GM12874 (cell line): Measurements from ENCODE around the gene PHKG1.
A peak's percentile ranks its signal among the peaks of the same experiment; 100 is the strongest.

Source experiments
- CTCF ChIP-seq: IDR thresholded peaks from 2 replicates; pipeline ENCODE4 v1.5.1; 2011; ENCODE audit warnings: low read depth, mild to moderate bottlenecking, control low read depth, low read length, moderate library complexity; ENCODE audit not compliant: insufficient read depth

The PHKG1 gene

DNA sequence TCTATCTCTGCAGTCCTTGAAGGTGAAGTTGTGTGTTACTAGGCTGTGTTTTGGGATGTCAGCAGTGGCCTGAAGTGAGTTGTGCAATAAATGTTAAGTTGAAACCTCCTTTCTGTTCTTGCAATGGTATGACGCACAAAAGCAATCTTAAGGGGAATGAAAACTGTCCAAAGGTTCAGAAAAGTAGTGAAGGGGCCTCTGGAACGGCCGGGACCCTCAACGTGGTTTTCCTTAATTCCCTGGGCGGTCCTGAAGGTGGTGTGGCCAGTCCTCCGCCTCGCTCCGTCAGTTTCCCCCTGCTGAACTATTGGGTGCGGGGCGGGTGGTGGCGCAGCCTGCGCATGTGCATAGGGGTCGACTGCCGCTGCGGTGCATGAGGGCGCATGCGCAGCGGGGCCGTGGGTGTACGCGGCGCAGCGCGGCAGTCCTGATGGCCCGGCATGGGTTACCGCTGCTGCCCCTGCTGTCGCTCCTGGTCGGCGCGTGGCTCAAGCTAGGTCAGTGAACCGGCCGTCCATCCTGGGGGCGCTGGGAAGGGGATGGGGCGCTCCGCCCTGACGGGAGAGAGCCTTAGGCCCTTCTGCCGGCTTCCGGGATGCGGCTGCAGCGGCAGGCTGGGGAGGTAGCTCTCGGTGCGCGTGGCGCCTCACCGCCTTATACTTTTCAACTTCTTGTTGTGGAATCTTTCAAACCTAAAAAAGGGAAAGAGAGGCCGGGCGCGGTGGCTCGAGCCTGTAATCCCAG, 28.7 kb downstream of the PHKG1 start, which contains the start of gene SUMF2:
Gene SUMF2, plus strand, starts transcription at position 405 of the 744 bp plus-strand sequence. Its CDS starts 26 bp downstream, at position 431.
- peak; percentile 41; the same call in 1 of the 2 replicates for TF ChIP-seq CTCF

- TF ChIP-seq CTCF: no peak
Measured at GRCh38 chr7:56063500-56063881, 29.3 kb downstream of the PHKG1 start.

- TF ChIP-seq CTCF: no peak
Measured at GRCh38 chr7:56062382-56062781, 30.4 kb downstream of the PHKG1 start.

- no peak for TF ChIP-seq CTCF
Measured at GRCh38 chr7:56053993-56054392, 38.8 kb downstream of the PHKG1 start.

- TF ChIP-seq CTCF: no peak
Measured at GRCh38 chr7:56053379-56053778, 39.4 kb downstream of the PHKG1 start.

DNA sequence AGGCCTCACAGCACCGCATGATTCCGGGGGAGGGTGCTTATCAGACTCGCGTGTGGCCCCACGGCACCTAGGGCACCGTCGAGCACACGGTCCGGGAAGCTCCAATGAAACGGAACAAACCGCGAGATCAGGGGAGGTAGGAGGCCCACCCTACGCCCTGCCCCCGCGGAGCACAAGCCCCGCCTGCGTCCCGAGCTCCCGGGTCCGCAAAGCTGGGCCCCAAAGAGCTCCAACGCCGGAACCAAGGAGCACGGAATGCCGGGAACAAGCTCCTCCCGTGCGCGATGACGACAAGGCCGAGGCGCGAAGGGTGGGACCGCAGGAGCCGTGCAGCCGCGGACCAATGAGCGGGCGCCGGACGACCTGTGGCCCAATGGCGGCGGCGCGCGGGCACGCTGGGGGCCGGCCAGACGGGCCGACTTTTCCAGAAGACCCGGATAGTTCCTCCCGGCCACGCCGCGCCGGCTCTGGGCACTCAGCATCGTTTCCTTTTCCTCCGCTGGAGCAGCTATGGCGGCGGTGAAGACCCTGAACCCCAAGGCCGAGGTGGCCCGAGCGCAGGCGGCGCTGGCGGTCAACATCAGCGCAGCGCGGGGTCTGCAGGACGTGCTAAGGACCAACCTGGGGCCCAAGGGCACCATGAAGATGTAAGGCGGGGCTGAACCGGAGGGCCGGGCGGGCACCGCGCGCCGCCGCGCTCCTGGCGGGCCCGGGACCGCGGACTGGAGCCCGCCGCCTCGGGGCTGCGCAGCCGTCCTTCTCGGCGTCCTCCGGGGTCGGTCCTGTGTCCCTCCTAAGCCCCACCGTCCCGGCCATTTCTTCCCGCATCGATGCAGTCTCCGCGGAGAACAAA, 41.2 kb downstream of the PHKG1 start, which contains the start of the genes CCT6A and PSPH:
Gene CCT6A, plus strand, starts transcription at position 427 of the 853 bp plus-strand sequence. Its CDS starts 84 bp downstream, at position 511.
Gene PSPH, minus strand, starts transcription at position 106 of the 853 bp plus-strand sequence. CDS start 30,232 bp downstream, outside the sequence.
- no peak for TF ChIP-seq CTCF

GRCh38 chr7:56051053-56051338, 41.8 kb downstream of the PHKG1 start:
- TF ChIP-seq CTCF: no peak
